GM10266 (cell line): ENCODE measurements around the gene COL9A1.

Source experiments
- DNase-seq: peaks from one replicate; pipeline ENCODE4 v3.0.0; 2012; ENCODE audit errors: extremely low spot score
- TF ChIP-seq, protein P1 (sequence below): IDR thresholded peaks from 2 replicates; pipeline ENCODE4 v1.5.1; 2012; ENCODE audit warnings: mild to moderate bottlenecking, low read depth; ENCODE audit not compliant: control insufficient read depth, insufficient read depth; ENCODE audit errors: missing control alignments

COL9A1 gene

DNA sequence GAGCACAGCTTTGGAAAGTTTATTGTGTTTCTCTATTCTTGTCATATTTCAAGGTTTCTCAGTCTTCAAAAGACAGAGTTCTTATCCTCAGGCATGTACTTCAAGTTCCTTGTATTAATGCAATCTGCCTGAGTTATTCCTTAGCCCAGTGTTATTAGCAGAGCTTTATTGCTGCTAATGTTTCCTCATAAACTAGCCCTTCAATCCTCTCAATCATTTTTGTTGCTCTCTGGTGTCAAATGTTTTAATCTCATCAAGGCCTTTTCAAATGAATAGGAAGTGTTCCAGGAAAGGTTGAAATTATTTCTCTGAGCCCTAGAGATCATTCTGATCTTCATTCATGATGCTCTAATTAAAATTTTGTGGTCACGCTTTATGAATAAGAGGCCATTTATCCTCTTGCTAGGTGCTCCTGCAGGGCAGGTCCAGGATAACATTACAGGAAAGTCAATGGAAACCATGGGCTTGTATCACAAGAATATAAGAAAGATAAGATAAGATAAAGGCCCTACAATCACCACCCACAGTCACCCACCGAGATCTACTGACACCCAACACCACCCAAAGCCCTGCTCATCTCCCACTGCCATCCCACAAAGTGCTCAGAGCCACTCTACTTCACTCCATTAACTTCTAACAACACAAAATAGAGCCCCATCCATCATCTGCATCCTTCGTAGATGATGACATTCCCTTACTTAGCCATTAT lies 125.9 kb downstream of the COL9A1 start:
- TF ChIP-seq, protein P1, sequence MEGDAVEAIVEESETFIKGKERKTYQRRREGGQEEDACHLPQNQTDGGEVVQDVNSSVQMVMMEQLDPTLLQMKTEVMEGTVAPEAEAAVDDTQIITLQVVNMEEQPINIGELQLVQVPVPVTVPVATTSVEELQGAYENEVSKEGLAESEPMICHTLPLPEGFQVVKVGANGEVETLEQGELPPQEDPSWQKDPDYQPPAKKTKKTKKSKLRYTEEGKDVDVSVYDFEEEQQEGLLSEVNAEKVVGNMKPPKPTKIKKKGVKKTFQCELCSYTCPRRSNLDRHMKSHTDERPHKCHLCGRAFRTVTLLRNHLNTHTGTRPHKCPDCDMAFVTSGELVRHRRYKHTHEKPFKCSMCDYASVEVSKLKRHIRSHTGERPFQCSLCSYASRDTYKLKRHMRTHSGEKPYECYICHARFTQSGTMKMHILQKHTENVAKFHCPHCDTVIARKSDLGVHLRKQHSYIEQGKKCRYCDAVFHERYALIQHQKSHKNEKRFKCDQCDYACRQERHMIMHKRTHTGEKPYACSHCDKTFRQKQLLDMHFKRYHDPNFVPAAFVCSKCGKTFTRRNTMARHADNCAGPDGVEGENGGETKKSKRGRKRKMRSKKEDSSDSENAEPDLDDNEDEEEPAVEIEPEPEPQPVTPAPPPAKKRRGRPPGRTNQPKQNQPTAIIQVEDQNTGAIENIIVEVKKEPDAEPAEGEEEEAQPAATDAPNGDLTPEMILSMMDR: no peak
- DNase-seq: no peak

DNA sequence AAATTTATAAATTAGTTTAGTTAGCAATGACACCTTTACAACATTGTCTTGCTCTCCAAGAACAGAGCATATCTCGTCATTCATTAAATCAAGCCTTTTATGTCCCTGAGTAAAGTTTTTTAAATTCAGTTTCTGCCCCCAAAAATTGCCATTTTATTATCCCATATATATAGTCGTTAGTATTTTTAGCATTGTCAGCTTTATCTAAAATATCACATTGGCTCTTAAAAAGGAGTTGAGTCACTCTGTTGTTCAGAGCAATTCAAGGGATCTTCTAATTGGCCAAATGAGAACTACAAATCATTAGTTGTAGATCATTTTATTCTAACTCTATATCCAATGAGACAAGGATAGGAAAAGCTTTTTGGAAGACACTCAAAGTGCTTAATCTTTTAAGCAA lies 127.1 kb downstream of the COL9A1 start:
- TF ChIP-seq, protein P1: no peak
- DNase-seq: no peak

GRCh38 chr6:70172252-70172651 lies 130.6 kb downstream of the COL9A1 start:
- DNase-seq: no peak
- TF ChIP-seq, protein P1: no peak

GRCh38 chr6:70171236-70171635 lies 131.6 kb downstream of the COL9A1 start:
- TF ChIP-seq, protein P1: no peak

DNA sequence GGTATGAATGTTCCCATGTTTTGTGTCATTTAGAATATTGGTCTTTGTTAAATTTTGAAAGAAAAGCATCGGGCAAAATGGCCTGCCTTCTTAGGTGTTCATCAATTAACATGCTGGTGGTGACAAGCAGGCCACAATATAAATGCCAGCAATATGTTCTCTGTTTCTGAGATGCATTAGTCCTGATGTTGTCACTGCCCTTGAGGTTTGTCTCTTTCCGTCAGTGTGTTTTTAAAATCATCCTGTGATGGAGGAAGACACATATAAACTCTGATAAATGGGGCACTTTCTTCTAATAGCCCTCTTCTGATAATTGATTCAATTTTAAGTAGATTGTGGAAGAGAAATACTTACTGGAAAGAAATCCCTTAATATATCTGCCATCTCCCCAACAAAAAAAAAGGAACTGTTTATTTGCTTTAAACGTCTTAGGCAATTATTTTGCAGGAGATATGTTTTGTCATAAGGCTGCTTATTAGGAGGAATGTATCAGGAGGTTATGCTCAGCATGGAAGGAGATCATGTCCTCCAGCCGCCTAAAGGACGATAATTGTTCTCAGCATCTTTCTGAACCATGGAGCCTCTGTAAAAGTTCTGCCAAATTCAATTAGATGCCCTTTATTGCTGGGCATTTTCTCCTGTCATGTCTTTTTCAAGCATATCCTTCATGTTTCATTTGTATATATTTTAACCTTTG lies 134.1 kb downstream of the COL9A1 start:
- no peak for DNase-seq
- TF ChIP-seq, protein P1: no peak

More at GRCh38 chr6:70171236-70171635, 131.6 kb downstream of the COL9A1 start:
- no peak for DNase-seq
